HepG2 (cell line): ENCODE measurements around the gene CHCHD3. TPM values are rescaled to one million over a fixed set of nuclear protein-coding genes. Genes with fewer than 3 reads are reported as not detected.

Experiments used
- ATAC-seq: fragments of 200-7000 bp; cut with Tn5 transposase; 3 replicates; pipeline ENCODE4 v1.9.1; 2020; ENCODE audit warnings: mild to moderate bottlenecking, moderate library complexity
- BruUV-seq: library from RNA; stranded (reverse); fragments of 400-500 nt; replicated peaks from 2 replicates; lab custom pipeline; 2021; lab: Mats Ljungman, UMichigan
- CTCF ChIA-PET: fragments of 300-600 bp; formaldehyde crosslinking; extraction: SDS; loops from one replicate; lab custom pipeline; 2021; ENCODE audit warnings: low total read pairs, inconsistent platforms, low intra/inter-chr PET ratio; lab: Yijun Ruan, JAX
- POLR2A ChIA-PET: fragments of 350-600 bp; sonication (Branson Sonifier 250); formaldehyde crosslinking; loops from one replicate; lab custom pipeline; 2020; ENCODE audit warnings: antibody characterized with exemption, inconsistent platforms; lab: Yijun Ruan, JAX
- DNase-seq: peaks from one replicate; pipeline ENCODE4 v3.0.0-alpha.2; 2015; ENCODE audit warnings: low spot score
- FAIRE-seq: peaks from 3 replicates; lab custom pipeline; 2011; peaks lifted over from hg19 to GRCh38; lab: Jason Lieb, UNC
- H2AFZ ChIP-seq: one replicate; pipeline ENCODE4 v1.6.1; 2011; ENCODE audit warnings: low read length, inconsistent platforms
- H3K27ac ChIP-seq: fragments of 300-600 bp; 3 replicates; pipeline ENCODE4 v1.8.0; 2011; ENCODE audit warnings: mixed run types, mild to moderate bottlenecking, mixed read lengths, low read length, inconsistent platforms; ENCODE audit not compliant: insufficient read depth; ENCODE audit errors: extremely low read length
- H3K27me3 ChIP-seq, 2 experiments: fragments of 200-600 bp in 1 of 2; 2 replicates in 1 of 2; 3 replicates in 1 of 2; pipeline versions ENCODE4 v1.6.0 to v1.8.0; 2011; ENCODE audit warnings: low read length in 2 of 2, mild to moderate bottlenecking in 2 of 2, moderate library complexity in 2 of 2, inconsistent platforms in 1 of 2; ENCODE audit not compliant: insufficient read depth in 2 of 2, control insufficient read depth in 1 of 2
- H3K36me3 ChIP-seq, 2 experiments: fragments of 200-600 bp in 1 of 2; replicated peaks in 1 of 2; 2 replicates in 1 of 2; 3 replicates in 1 of 2; pipeline versions ENCODE4 v1.5.1 to v1.8.0; 2011; ENCODE audit warnings: low read length in 2 of 2, inconsistent platforms in 1 of 2; ENCODE audit not compliant: insufficient read depth in 2 of 2, control insufficient read depth in 1 of 2
- H3K4me1 ChIP-seq: 2 replicates; pipeline ENCODE4 v1.5.1; 2012; ENCODE audit warnings: low read length, inconsistent platforms; ENCODE audit not compliant: insufficient read depth
- H3K4me2 ChIP-seq: 2 replicates; pipeline ENCODE4 v1.6.0; 2011; ENCODE audit warnings: low read depth, low read length, inconsistent platforms
- H3K4me3 ChIP-seq, 3 experiments: fragments of 200-600 bp in 1 of 3; sonication (generic), shearing (Covaris generic) in 1 of 3; replicated peaks in 1 of 3; 2 replicates each; pipeline ENCODE4 v1.5.1; 2011 to 2016; ENCODE audit warnings: low read length in 3 of 3, inconsistent platforms in 2 of 3, low read depth in 2 of 3, mild to moderate bottlenecking in 2 of 3, control low read depth in 1 of 3, mixed read lengths in 1 of 3; ENCODE audit not compliant: insufficient read depth in 1 of 3
- H3K79me2 ChIP-seq: one replicate; pipeline ENCODE4 v1.6.1; 2011; ENCODE audit warnings: low read length, inconsistent platforms; ENCODE audit not compliant: insufficient read depth
- H3K9ac ChIP-seq: 2 replicates; pipeline ENCODE4 v1.6.0; 2011; ENCODE audit warnings: mild to moderate bottlenecking, low read depth, low read length, inconsistent platforms; ENCODE audit not compliant: insufficient read depth
- H3K9me3 ChIP-seq: 2 replicates; pipeline ENCODE4 v1.5.1; 2012; ENCODE audit warnings: mild to moderate bottlenecking, low read length
- H4K20me1 ChIP-seq: 2 replicates; pipeline ENCODE4 v1.6.0; 2011; ENCODE audit warnings: inconsistent platforms, mild to moderate bottlenecking, low read length, moderate library complexity; ENCODE audit not compliant: insufficient read depth
- BORCS8-MEF2B ChIP-seq: sonication (generic); formaldehyde crosslinking; IDR thresholded peaks from 2 replicates; pipeline ENCODE4 v1.8.0; 2022; ENCODE audit warnings: mild to moderate bottlenecking, missing genetic modification reagents
- FOXJ3 ChIP-seq: sonication (generic); formaldehyde crosslinking; IDR thresholded peaks from 2 replicates; pipeline ENCODE4 v1.4.0; 2020; ENCODE audit warnings: missing genetic modification reagents, mild to moderate bottlenecking, borderline replicate concordance
- KDM6A ChIP-seq: IDR thresholded peaks from 2 replicates; pipeline ENCODE4 v1.6.1; 2016; ENCODE audit warnings: low read depth
- MTF2 ChIP-seq: sonication (generic); formaldehyde crosslinking; IDR thresholded peaks from 2 replicates; pipeline ENCODE4 v1.5.0; 2020; ENCODE audit warnings: missing genetic modification reagents, borderline replicate concordance
- ZBTB3 ChIP-seq: sonication (generic); formaldehyde crosslinking; IDR thresholded peaks from 2 replicates; pipeline ENCODE4 v1.4.0; 2020; ENCODE audit warnings: low read depth, mild to moderate bottlenecking, moderate library complexity, missing genetic modification reagents, borderline replicate concordance
- ZNF138 ChIP-seq: sonication (generic); formaldehyde crosslinking; IDR thresholded peaks from 2 replicates; pipeline ENCODE4 v1.5.0; 2020; ENCODE audit warnings: mild to moderate bottlenecking, low read depth, missing genetic modification reagents
- ZNF282 ChIP-seq: fragments of 450-650 bp; IDR thresholded peaks from 2 replicates; pipeline ENCODE4 v1.6.1; 2018; ENCODE audit not compliant: partially characterized antibody
- ZNF44 ChIP-seq: sonication (generic); formaldehyde crosslinking; IDR thresholded peaks from 2 replicates; pipeline ENCODE4 v1.5.1; 2020; ENCODE audit warnings: mild to moderate bottlenecking, missing genetic modification reagents
- ZNF441 ChIP-seq: sonication (generic); formaldehyde crosslinking; IDR thresholded peaks from 2 replicates; pipeline ENCODE4 v1.7.0; 2021; ENCODE audit warnings: missing genetic modification reagents, borderline replicate concordance
- ZNF451 ChIP-seq: sonication (generic); formaldehyde crosslinking; IDR thresholded peaks from 2 replicates; pipeline ENCODE4 v1.5.0; 2020; ENCODE audit warnings: mild to moderate bottlenecking, missing genetic modification reagents
- ZNF761 ChIP-seq: sonication (generic); formaldehyde crosslinking; conservative IDR thresholded peaks from 2 replicates; pipeline ENCODE4 v1.4.0; 2020; ENCODE audit warnings: mild to moderate bottlenecking, missing genetic modification reagents
- ZNF792 ChIP-seq: IDR thresholded peaks from 2 replicates; pipeline ENCODE4 v1.6.1; 2016
- WGBS: methylation state at CpG from one replicate; pipeline ENCODE4 v1.1.6; 2017; ENCODE audit warnings: low lambda C conversion rate; 5-methylcytosine and 5-hydroxymethylcytosine counted together
- in situ Hi-C: cut with HindIII; loops from 2 replicates; pipeline ENCODE4 v1.10.0; 2017; ENCODE audit warnings: low pct_unique_long_range_greater_than_20kb; ENCODE audit not compliant: extremely low pct_ligation_motif_present
- intact Hi-C: fragments of 100-400 bp; cut with micrococcal nuclease; formaldehyde crosslinking; loops from one replicate; pipeline ENCODE4 v1.10.0; 2022; ENCODE audit not compliant: unreplicated experiment
- polyA plus RNA-seq, 8 experiments: library from polyadenylated mRNA; depleted of rRNA in 3 of 8; stranded (reverse) in 7 of 8; unstranded in 1 of 8; fragments of >200 nt; fragmentation: Illumina TruSeq in 4 of 8; extraction: Trizol in 4 of 8; gene quantifications; 2 replicates each; pipeline versions ENCODE4 v1.2.1 to v1.2.3, GENCODE V29; 2011 to 2016; ENCODE audit warnings: low read depth in 4 of 8, missing spikeins in 1 of 8, mixed read lengths in 1 of 8; ENCODE audit not compliant: insufficient read depth in 1 of 8
- total RNA-seq, 5 experiments: library from RNA; depleted of rRNA; stranded (reverse); fragments of >200 nt; fragmentation: Illumina TruSeq; extraction: Trizol; gene quantifications; 2 replicates each; pipeline ENCODE4 v1.2.3, GENCODE V29; 2016; ENCODE audit warnings: low read depth in 1 of 5
- TF ChIP-seq, protein P1 (sequence below): sonication (generic); formaldehyde crosslinking; IDR thresholded peaks from 2 replicates; pipeline ENCODE4 v1.5.0; 2020; ENCODE audit warnings: missing genetic modification reagents
- TF ChIP-seq, protein P2 (sequence below): sonication (generic); formaldehyde crosslinking; IDR thresholded peaks from 2 replicates; pipeline ENCODE4 v1.8.1; 2022; ENCODE audit warnings: mild to moderate bottlenecking, missing genetic modification reagents
- TF ChIP-seq, protein P3 (sequence below): sonication (generic); formaldehyde crosslinking; IDR thresholded peaks from 2 replicates; pipeline ENCODE4 v1.4.0; 2020; ENCODE audit warnings: mild to moderate bottlenecking, missing genetic modification reagents

Gene CHCHD3
- total and polyA plus RNA-seq, 2 of the 13 experiments (the other 11 are each of a cell fraction or from before 2014, with no cell fraction given) = 32.7 to 86.8 TPM

DNA sequence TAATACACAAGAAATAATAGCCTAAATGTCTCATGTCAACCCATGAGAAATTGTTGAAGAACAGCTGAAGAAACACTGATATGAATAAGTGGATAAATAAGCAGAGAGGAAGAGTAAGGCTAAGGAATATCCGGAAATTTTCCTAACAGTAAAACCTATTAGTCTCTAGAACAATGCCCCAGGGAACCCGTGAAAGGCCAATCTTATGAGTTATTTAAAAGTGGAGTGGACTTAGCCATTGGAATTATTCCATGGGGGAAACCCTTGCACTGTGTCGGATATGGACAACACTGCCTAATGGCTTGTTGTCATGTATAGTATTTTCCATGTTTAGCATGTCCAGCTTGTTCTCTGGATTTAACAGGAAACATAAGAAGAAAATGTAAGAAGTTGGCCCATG is 288.4 kb downstream of the CHCHD3 start:
- DNase-seq = no peak
- TF ChIP-seq ZNF792 (CRISPR knock-in tag) = no peak
- no peak for TF ChIP-seq FOXJ3 (CRISPR knock-in tag)
- TF ChIP-seq BORCS8-MEF2B (CRISPR knock-in tag) = no peak
- no peak for TF ChIP-seq KDM6A
- TF ChIP-seq MTF2 (CRISPR knock-in tag) = no peak
- TF ChIP-seq, protein P1, sequence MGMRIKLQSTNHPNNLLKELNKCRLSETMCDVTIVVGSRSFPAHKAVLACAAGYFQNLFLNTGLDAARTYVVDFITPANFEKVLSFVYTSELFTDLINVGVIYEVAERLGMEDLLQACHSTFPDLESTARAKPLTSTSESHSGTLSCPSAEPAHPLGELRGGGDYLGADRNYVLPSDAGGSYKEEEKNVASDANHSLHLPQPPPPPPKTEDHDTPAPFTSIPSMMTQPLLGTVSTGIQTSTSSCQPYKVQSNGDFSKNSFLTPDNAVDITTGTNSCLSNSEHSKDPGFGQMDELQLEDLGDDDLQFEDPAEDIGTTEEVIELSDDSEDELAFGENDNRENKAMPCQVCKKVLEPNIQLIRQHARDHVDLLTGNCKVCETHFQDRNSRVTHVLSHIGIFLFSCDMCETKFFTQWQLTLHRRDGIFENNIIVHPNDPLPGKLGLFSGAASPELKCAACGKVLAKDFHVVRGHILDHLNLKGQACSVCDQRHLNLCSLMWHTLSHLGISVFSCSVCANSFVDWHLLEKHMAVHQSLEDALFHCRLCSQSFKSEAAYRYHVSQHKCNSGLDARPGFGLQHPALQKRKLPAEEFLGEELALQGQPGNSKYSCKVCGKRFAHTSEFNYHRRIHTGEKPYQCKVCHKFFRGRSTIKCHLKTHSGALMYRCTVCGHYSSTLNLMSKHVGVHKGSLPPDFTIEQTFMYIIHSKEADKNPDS = no peak
- TF ChIP-seq, protein P2, sequence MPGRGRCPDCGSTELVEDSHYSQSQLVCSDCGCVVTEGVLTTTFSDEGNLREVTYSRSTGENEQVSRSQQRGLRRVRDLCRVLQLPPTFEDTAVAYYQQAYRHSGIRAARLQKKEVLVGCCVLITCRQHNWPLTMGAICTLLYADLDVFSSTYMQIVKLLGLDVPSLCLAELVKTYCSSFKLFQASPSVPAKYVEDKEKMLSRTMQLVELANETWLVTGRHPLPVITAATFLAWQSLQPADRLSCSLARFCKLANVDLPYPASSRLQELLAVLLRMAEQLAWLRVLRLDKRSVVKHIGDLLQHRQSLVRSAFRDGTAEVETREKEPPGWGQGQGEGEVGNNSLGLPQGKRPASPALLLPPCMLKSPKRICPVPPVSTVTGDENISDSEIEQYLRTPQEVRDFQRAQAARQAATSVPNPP (CRISPR knock-in tag) = no peak
- TF ChIP-seq ZNF441 (CRISPR knock-in tag) = no peak
- no peak for TF ChIP-seq ZBTB3
- TF ChIP-seq, protein P3, sequence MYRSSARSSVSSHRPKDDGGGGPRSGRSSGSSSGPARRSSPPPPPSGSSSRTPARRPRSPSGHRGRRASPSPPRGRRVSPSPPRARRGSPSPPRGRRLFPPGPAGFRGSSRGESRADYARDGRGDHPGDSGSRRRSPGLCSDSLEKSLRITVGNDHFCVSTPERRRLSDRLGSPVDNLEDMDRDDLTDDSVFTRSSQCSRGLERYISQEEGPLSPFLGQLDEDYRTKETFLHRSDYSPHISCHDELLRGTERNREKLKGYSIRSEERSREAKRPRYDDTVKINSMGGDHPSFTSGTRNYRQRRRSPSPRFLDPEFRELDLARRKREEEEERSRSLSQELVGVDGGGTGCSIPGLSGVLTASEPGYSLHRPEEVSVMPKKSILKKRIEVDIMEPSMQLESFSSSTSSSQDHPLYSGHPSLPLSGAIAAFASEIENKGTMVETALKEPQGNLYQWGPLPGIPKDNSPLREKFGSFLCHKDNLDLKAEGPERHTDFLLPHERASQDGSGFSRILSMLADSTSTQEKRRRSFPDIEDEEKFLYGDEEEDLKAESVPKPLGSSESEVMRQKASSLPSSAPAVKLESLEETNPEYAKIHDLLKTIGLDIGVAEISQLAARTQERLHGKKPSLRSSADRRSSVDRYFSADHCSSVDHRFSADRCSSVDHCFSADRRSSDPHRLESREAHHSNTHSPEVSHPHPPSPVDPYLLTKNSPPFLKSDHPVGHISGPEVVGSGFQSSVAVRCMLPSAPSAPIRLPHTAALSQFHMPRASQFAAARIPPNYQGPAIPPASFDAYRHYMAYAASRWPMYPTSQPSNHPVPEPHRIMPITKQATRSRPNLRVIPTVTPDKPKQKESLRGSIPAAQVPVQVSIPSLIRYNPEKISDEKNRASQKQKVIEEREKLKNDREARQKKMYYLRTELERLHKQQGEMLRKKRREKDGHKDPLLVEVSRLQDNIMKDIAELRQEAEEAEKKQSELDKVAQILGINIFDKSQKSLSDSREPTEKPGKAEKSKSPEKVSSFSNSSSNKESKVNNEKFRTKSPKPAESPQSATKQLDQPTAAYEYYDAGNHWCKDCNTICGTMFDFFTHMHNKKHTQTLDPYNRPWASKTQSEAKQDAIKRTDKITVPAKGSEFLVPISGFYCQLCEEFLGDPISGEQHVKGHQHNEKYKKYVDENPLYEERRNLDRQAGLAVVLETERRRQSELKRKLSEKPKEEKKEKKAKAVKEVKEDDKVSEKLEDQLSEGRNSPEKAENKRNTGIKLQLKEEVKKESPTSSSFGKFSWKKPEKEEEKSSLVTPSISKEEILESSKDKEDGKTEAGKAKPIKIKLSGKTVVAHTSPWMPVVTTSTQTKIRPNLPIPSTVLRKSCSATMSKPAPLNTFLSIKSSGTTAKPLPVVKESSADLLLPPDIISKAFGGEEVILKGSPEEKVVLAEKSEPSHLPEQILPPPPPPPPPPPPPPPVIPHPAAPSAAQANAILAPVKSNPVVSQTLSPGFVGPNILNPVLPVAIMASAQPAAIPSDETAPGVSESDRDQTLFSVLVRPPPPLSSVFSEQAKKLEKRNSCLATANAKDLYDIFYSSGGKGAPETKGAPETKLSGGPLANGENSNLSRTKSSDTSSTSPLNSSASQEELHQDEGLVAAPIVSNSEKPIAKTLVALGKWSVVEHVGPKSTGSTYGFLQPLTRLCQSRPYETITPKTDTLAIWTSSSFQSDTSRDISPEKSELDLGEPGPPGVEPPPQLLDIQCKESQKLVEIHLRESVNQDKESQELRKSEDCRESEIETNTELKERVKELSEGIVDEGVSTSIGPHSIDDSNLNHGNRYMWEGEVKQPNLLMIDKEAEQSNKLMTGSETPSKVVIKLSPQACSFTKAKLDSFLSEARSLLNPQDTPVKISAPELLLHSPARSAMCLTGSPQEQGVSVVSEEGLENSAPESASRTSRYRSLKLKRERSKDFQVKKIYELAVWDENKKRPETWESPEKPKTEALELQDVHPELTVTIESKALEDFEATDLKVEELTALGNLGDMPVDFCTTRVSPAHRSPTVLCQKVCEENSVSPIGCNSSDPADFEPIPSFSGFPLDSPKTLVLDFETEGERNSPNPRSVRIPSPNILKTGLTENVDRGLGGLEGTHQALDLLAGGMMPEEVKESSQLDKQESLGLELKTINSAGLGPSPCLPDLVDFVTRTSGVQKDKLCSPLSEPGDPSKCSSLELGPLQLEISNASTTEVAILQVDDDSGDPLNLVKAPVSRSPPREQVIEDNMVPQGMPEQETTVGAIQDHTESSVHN (CRISPR knock-in tag) = no peak
- TF ChIP-seq ZNF138 (CRISPR knock-in tag) = no peak
- TF ChIP-seq ZNF44 (CRISPR knock-in tag) = no peak
- no peak for TF ChIP-seq ZNF282
- no peak for TF ChIP-seq ZNF761 (CRISPR knock-in tag)
- TF ChIP-seq ZNF451 (CRISPR knock-in tag) = no peak

More for the DNA sequence above, 288.4 kb downstream of the CHCHD3 start:
- Histone ChIP-seq H3K4me2 (no peak overlapping the region), H3K36me3 (peaks cover 0 to 24% of the 10 kb centered on the region in 2 experiments; a peak in 4 of 5 replicates), H3K27ac (no peak overlapping the region), H4K20me1 (no peaks in the 10 kb centered on the region), H3K9ac (no peak overlapping the region), H3K79me2 (no peaks in the 10 kb centered on the region), H3K4me1 (no peaks in the 10 kb centered on the region), H3K9me3 (no peaks in the 10 kb centered on the region), H2AFZ (no peak overlapping the region), H3K27me3 (no peaks in the 10 kb centered on the region), H3K4me3 (no peak overlapping the region)
- BruUV-seq = no TSS peak
- ChIA-PET POLR2A (no interaction called here), CTCF (no interaction called here)
- in situ Hi-C loops = no loop called here
- 94% methylated on average over 3 of the region's 3 CpGs for WGBS
- no peak for ATAC-seq
- FAIRE-seq = no peak
- intact Hi-C loops = no loop called here
